ENCODE data around the gene CAGE1.

CAGE1 gene

GRCh38 chr6:7406743-7407142 is 17.2 kb upstream of the CAGE1 start:
- Histone ChIP-seq H3K4me3 (ENCODE audit: low read depth, low read length) (no peak overlapping the region), H3K4me1 (no peaks in the 10 kb centered on the region), H3K9me3 (no peaks in the 10 kb centered on the region), H3K27me3 (no peaks in the 10 kb centered on the region), H3K36me3 (peaks cover 86% of the 10 kb centered on the region)
- no peak for DNase-seq
- no peak for TF ChIP-seq CTCF (IDR thresholded peaks at IDR 0.05; ENCODE audit: low read depth, low read length)

GRCh38 chr6:7404546-7404945 is 15.0 kb upstream of the CAGE1 start:
- Histone ChIP-seq H3K27me3 (no peaks in the 10 kb centered on the region), H3K9me3 (no peaks in the 10 kb centered on the region), H3K4me1 (no peaks in the 10 kb centered on the region), H3K4me3 (ENCODE audit: low read depth, low read length) (no peak overlapping the region), H3K36me3 (peaks cover 89% of the 10 kb centered on the region)
- DNase-seq = no peak
- no peak for TF ChIP-seq CTCF (IDR thresholded peaks at IDR 0.05; ENCODE audit: low read depth, low read length)

GRCh38 chr6:7402716-7403115 is 13.2 kb upstream of the CAGE1 start:
- TF ChIP-seq CTCF (IDR thresholded peaks at IDR 0.05; ENCODE audit: low read depth, low read length) = no peak
- no peaks in the 10 kb centered on the region for H3K27me3 ChIP-seq

GRCh38 chr6:7401075-7401474 is 11.5 kb upstream of the CAGE1 start:
- DNase-seq = no peak

More at GRCh38 chr6:7402716-7403115, 13.2 kb upstream of the CAGE1 start:
- no peak for DNase-seq
- Histone ChIP-seq H3K4me1 (no peaks in the 10 kb centered on the region), H3K9me3 (no peaks in the 10 kb centered on the region), H3K36me3 (peaks cover 83% of the 10 kb centered on the region), H3K4me3 (ENCODE audit: low read depth, low read length) (no peak overlapping the region)

GRCh38 chr6:7392402-7392801 is 2.9 kb upstream of the CAGE1 start:
- Histone ChIP-seq H3K4me1 (no peaks in the 10 kb centered on the region), H3K4me3 (ENCODE audit: low read depth, low read length) (no peak overlapping the region; the same call in 1 of the 2 replicates), H3K9me3 (no peaks in the 10 kb centered on the region), H3K36me3 (peaks cover 43% of the 10 kb centered on the region), H3K27me3 (no peaks in the 10 kb centered on the region)
- TF ChIP-seq CTCF (IDR thresholded peaks at IDR 0.05; ENCODE audit: low read depth, low read length) = no peak
- no peak for DNase-seq

More at GRCh38 chr6:7401075-7401474, 11.5 kb upstream of the CAGE1 start:
- no peaks in the 10 kb centered on the region for H3K4me1 ChIP-seq
- no peaks in the 10 kb centered on the region for H3K9me3 ChIP-seq
- H3K27me3 ChIP-seq = no peaks in the 10 kb centered on the region
- no peak overlapping the region for H3K4me3 ChIP-seq (ENCODE audit: low read depth, low read length)
- H3K36me3 ChIP-seq = peaks cover 83% of the 10 kb centered on the region
- no peak for TF ChIP-seq CTCF (IDR thresholded peaks at IDR 0.05; ENCODE audit: low read depth, low read length)

GRCh38 chr6:7391151-7391550 is 1.6 kb upstream of the CAGE1 start:
- TF ChIP-seq CTCF (IDR thresholded peaks at IDR 0.05; ENCODE audit: low read depth, low read length) = no peak
- Histone ChIP-seq H3K36me3 (peaks cover 30% of the 10 kb centered on the region), H3K4me3 (ENCODE audit: low read depth, low read length) (peak overlapping the region; percentile 88), H3K27me3 (no peaks in the 10 kb centered on the region), H3K4me1 (no peaks in the 10 kb centered on the region), H3K9me3 (no peaks in the 10 kb centered on the region)
- DNase-seq = no peak
